Measurements from ENCODE around the gene PLEKHO2. TPM values are rescaled to one million over a fixed set of nuclear protein-coding genes. Genes with fewer than 3 reads are reported as not detected.

Gene PLEKHO2
- total RNA-seq, 4 donors from 2014 or later, result 2.0 to 5.4 (median 3.3) TPM

DNA sequence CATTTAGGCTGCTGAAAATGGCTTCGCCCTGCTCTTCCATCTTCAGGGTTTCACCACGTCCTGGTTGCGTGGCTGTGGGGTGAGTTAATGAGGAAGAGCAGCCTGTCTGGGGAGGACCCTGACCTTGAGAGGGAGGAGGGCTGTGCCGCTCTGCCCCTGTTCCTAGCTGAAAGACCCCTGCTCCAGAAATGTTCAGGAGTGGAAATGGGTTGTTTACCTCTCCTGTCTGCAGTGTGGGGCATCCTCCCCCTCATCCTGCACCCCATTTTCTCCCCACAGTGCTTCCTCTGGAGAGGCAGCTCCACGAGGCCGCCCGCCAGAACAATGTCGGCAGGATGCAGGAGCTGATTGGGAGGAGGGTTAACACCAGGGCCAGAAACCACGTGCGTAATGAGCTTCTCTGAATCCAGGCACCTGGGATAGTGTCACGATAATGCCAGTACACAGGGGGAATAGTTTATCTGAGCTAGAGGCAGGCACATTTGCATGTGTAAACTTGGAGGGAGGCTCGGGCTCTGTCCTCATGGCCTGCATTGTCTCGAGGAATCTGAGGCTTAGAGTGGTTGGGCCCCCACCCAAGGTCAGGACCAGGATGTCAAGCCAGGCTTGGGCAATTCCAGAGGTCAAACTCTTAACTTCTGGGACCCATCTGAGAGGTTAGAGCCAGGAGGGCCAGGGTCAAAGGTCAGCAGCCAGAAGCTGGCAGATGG, 74.0 kb downstream of the PLEKHO2 start:
- H3K27ac ChIP-seq, result no peak overlapping the region
- no peaks in the 10 kb centered on the region for H3K4me1 ChIP-seq
- no peaks in the 10 kb centered on the region for H3K36me3 ChIP-seq
- no peak for ATAC-seq
- peaks cover 0 to 9% (median 2%) of the 10 kb centered on the region in 3 donors for H3K27me3 ChIP-seq
- no peaks in the 10 kb centered on the region for H3K9me3 ChIP-seq
- intact Hi-C loops (cut with DNase I; ENCODE audit: low total_unique reads) (no loop called here), in situ Hi-C loops (cut with MboI; ENCODE audit: low sequenced_read_pairs in 4 of 4) (loop anchor here in 1 of 4 donors (25.0 kb wide), 1 partner anchor 178 kb away; no protein-coding TSS in a partner anchor)
- no peak overlapping the region for H3K4me3 ChIP-seq
- no peak for TF ChIP-seq POLR2A (IDR thresholded peaks at IDR 0.05)
- TF ChIP-seq, protein P1, sequence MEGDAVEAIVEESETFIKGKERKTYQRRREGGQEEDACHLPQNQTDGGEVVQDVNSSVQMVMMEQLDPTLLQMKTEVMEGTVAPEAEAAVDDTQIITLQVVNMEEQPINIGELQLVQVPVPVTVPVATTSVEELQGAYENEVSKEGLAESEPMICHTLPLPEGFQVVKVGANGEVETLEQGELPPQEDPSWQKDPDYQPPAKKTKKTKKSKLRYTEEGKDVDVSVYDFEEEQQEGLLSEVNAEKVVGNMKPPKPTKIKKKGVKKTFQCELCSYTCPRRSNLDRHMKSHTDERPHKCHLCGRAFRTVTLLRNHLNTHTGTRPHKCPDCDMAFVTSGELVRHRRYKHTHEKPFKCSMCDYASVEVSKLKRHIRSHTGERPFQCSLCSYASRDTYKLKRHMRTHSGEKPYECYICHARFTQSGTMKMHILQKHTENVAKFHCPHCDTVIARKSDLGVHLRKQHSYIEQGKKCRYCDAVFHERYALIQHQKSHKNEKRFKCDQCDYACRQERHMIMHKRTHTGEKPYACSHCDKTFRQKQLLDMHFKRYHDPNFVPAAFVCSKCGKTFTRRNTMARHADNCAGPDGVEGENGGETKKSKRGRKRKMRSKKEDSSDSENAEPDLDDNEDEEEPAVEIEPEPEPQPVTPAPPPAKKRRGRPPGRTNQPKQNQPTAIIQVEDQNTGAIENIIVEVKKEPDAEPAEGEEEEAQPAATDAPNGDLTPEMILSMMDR (IDR thresholded peaks at IDR 0.05 in 4 of 5, conservative IDR thresholded peaks at IDR 0.05 in 1 of 5), result no peak
- no peak for DNase-seq

DNA sequence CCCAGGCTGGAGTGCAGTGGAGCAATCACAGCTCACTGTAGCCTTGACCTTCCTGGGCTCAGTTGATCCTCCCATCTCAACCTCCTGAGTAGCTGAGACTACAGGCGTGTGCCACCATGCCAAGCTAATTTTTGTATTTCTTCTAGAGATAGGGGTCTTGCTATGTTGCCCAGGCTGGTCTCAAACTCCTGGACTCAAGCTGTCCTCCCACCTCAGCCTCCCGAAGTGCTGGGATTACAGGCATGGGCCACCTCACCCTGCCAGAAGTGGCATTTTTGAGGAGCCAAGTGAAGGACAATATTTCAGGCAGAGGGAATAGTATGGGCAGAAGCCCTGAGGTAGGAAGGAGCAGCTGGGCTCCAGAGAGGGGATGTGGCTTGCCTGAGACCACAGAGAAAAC, 74.7 kb downstream of the PLEKHO2 start:
- H3K27ac ChIP-seq, result no peak overlapping the region
- ATAC-seq (no peak), DNase-seq (no peak)
- no peak overlapping the region for H3K4me3 ChIP-seq
- TF ChIP-seq, protein P1 (IDR thresholded peaks at IDR 0.05 in 4 of 5, conservative IDR thresholded peaks at IDR 0.05 in 1 of 5), result no peak
- no peak for TF ChIP-seq POLR2A (IDR thresholded peaks at IDR 0.05)
- in situ Hi-C loops (cut with MboI; ENCODE audit: low sequenced_read_pairs in 4 of 4) (loop anchor here in 1 of 4 donors (25.0 kb wide), 1 partner anchor 179 kb away; no protein-coding TSS in a partner anchor), intact Hi-C loops (cut with DNase I; ENCODE audit: low total_unique reads) (no loop called here)
- H3K36me3 ChIP-seq, result no peaks in the 10 kb centered on the region
- peaks cover 0 to 2% (median 0%) of the 10 kb centered on the region in 3 donors for H3K27me3 ChIP-seq
- H3K4me1 ChIP-seq, result no peaks in the 10 kb centered on the region
- H3K9me3 ChIP-seq, result no peaks in the 10 kb centered on the region

DNA sequence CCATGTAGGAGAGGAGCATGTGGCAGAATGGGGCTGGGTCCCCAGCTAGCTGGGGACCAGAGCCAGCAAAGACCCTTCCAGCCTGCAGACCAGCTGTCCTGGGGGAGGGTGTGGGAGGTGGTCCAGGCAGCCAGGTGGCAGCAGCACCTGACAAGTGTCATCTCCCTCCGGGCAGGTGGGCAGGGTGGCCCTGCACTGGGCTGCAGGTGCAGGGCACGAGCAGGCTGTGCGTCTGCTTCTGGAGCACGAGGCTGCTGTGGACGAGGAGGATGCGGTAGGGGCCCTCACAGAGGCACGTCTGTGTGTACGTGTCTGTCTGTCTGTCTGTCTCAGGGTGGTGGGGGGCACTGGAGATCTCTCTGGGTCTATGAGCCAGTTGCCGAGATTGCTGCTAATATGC, 75.5 kb downstream of the PLEKHO2 start:
- no peaks in the 10 kb centered on the region for H3K27me3 ChIP-seq
- H3K27ac ChIP-seq, result no peak overlapping the region
- TF ChIP-seq POLR2A (IDR thresholded peaks at IDR 0.05), result no peak
- TF ChIP-seq, protein P1 (IDR thresholded peaks at IDR 0.05 in 4 of 5, conservative IDR thresholded peaks at IDR 0.05 in 1 of 5), result no peak
- ATAC-seq (no peak), DNase-seq (no peak)
- H3K4me1 ChIP-seq, result no peaks in the 10 kb centered on the region
- in situ Hi-C loops (cut with MboI; ENCODE audit: low sequenced_read_pairs in 4 of 4) (loop anchor here in 1 of 4 donors (25.0 kb wide), 1 partner anchor 180 kb away; no protein-coding TSS in a partner anchor), intact Hi-C loops (cut with DNase I; ENCODE audit: low total_unique reads) (no loop called here)
- no peaks in the 10 kb centered on the region for H3K9me3 ChIP-seq
- no peaks in the 10 kb centered on the region for H3K36me3 ChIP-seq
- no peak overlapping the region for H3K4me3 ChIP-seq

Other genes with a start within 250 kb of the PLEKHO2 start
- gene RBPMS2, start 66.3 kb upstream of the PLEKHO2 start, total RNA-seq, result under 1 TPM; 0.11 to 0.61 (median 0.35) TPM
- gene PIF1, start 16.3 kb upstream of the PLEKHO2 start, total RNA-seq, result under 1 TPM in 2 of 4 donors, not detected in 2; 0.17 to 0.26 TPM
- under 1 TPM in 3 of 4 donors, not detected in 1; 0.11 to 0.39 (median 0.36) TPM for gene ANKDD1A, start 70.0 kb downstream of the PLEKHO2 start, total RNA-seq
- gene SPG21, start 148.0 kb downstream of the PLEKHO2 start, total RNA-seq, result 10 to 100 TPM; 61.9 to 84.4 (median 72.5) TPM
- gene MTFMT, start 187.7 kb downstream of the PLEKHO2 start, total RNA-seq, result 10 to 100 TPM; 17.3 to 34.0 (median 27.9) TPM
- not detected for gene SLC51B, start 203.5 kb downstream of the PLEKHO2 start, total RNA-seq
- 1 to 10 TPM; 2.8 to 8.2 (median 5.4) TPM for gene RASL12, start 226.1 kb downstream of the PLEKHO2 start, total RNA-seq
- gene KBTBD13, start 234.8 kb downstream of the PLEKHO2 start, total RNA-seq, result 1 to 10 TPM in 2 of 4 donors, under 1 TPM in 2; 0.46 to 1.4 (median 1.1) TPM